ENCODE results near the gene SPATA25.

The SPATA25 gene

DNA sequence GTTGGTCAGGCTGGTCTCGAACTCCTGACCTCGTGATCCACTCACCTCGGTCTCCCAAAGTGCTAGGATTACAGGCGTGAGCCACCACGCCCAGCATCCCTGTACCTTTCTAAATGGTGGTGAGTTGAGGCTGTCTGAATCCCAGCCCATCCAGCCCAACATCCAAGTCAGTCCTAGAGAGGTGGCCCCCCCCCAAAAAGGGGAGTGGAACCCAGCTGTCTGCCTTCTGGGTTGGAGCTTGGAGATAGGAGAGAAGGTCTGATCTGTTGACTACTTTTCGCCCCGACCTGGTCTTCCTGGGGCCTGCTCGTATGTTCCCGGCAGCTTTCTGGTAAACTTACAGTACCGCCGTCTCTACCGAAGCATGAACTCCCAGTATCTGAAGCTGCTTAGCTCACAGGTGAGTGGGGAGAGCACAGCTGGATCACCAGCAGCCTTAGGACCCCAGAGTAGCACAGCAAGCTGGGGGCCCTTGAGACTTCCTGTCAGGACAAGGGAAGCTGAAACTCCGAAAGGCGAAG lies 9.3 kb upstream of the SPATA25 start:
- H3K36me3 ChIP-seq = peaks cover 70% of the 10 kb centered on the region
- no peaks in the 10 kb centered on the region for H3K27me3 ChIP-seq (ENCODE audit: insufficient read depth, low read depth, severe bottlenecking)
- H3K9me3 ChIP-seq (ENCODE audit: severe bottlenecking) = no peaks in the 10 kb centered on the region
- TF ChIP-seq, protein P1, sequence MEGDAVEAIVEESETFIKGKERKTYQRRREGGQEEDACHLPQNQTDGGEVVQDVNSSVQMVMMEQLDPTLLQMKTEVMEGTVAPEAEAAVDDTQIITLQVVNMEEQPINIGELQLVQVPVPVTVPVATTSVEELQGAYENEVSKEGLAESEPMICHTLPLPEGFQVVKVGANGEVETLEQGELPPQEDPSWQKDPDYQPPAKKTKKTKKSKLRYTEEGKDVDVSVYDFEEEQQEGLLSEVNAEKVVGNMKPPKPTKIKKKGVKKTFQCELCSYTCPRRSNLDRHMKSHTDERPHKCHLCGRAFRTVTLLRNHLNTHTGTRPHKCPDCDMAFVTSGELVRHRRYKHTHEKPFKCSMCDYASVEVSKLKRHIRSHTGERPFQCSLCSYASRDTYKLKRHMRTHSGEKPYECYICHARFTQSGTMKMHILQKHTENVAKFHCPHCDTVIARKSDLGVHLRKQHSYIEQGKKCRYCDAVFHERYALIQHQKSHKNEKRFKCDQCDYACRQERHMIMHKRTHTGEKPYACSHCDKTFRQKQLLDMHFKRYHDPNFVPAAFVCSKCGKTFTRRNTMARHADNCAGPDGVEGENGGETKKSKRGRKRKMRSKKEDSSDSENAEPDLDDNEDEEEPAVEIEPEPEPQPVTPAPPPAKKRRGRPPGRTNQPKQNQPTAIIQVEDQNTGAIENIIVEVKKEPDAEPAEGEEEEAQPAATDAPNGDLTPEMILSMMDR (IDR thresholded peaks at IDR 0.05; ENCODE audit: low read depth, low read length) = no peak
- H3K4me3 ChIP-seq (ENCODE audit: low read depth, low read length) = no peak overlapping the region
- H3K27ac ChIP-seq = no peak overlapping the region
- DNase-seq = no peak

DNA sequence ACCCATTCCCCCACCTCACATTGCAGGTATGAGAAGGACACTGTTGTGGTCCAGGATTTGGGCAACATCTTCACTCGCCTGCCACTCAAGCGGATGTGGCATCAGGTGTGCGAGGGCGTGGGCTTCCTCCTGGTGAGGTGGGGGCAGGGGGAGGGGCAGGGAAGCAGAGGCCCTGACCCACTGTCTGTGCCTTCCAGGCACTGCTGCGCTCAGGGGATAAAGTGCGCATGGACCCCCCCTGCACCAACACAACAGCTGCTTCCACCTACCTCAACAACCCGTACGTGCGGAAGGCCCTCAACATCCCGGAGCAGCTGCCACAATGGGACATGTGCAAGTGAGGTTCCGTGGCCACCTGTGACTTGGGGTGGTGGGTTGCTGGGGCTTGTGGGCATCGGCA lies 7.4 kb upstream of the SPATA25 start:
- Histone ChIP-seq H3K36me3 (peaks cover 56% of the 10 kb centered on the region), H3K27me3 (ENCODE audit: insufficient read depth, low read depth, severe bottlenecking) (no peaks in the 10 kb centered on the region), H3K4me3 (ENCODE audit: low read depth, low read length) (no peak overlapping the region), H3K9me3 (ENCODE audit: severe bottlenecking) (no peaks in the 10 kb centered on the region), H3K27ac (no peak overlapping the region)
- no peak for DNase-seq
- TF ChIP-seq, protein P1 (IDR thresholded peaks at IDR 0.05; ENCODE audit: low read depth, low read length) = no peak

DNA sequence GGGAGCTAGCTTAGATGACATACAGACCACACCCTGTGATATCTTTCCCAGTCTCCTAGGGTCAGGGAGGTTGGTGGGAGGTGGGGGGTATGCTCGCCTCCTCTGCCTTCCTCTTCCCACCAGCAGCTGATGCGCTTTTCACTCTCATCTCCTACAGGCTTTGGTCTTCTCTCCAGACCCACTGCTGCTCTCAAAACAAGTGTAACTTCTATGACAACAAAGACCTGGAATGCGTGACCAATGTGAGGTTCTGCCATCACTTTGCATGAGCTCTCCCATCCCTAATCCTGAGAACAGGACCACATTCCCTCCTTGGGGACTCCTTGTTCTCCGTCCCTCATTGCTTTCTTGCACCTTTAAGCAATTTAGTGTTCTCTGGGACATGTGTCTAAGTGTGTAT lies 6.4 kb upstream of the SPATA25 start:
- TF ChIP-seq, protein P1 (IDR thresholded peaks at IDR 0.05; ENCODE audit: low read depth, low read length) = no peak
- H3K36me3 ChIP-seq = peaks cover 52% of the 10 kb centered on the region
- no peaks in the 10 kb centered on the region for H3K9me3 ChIP-seq (ENCODE audit: severe bottlenecking)
- H3K27ac ChIP-seq = no peak overlapping the region
- no peak overlapping the region for H3K4me3 ChIP-seq (ENCODE audit: low read depth, low read length)
- H3K27me3 ChIP-seq (ENCODE audit: insufficient read depth, low read depth, severe bottlenecking) = no peaks in the 10 kb centered on the region
- no peak for DNase-seq

DNA sequence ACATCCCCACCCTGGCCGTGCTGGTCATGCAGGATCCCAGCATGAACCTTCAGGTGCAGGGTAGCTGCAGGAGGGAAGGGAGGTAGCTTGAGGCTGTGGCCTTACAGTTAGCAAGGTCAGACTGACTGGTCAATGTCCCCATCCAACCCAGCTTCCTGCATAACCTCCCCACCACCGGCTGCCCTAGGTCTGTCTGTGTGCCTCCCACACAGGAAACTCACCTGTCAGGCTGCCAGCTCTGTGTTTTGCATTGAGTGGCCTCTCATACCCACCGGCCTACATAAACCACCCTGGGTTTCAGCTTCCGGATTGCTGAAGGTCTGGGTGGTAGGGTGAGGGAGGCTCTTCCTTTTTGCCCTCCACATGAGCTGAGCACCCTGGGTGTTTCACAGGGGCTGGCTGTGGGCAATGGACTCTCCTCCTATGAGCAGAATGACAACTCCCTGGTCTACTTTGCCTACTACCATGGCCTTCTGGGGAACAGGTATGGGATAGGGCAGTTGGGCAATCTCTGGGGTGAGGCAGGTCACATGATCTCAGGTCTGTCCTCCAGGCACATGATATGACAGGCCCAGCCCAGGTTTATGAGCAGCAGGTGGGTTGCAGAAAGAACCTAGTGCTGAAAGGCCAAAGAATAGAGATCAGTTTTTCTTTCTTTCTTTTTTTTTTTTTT lies 5.5 kb upstream of the SPATA25 start:
- Histone ChIP-seq H3K36me3 (peaks cover 48% of the 10 kb centered on the region), H3K9me3 (ENCODE audit: severe bottlenecking) (no peaks in the 10 kb centered on the region), H3K4me3 (ENCODE audit: low read depth, low read length) (no peak overlapping the region), H3K27me3 (ENCODE audit: insufficient read depth, low read depth, severe bottlenecking) (no peaks in the 10 kb centered on the region), H3K27ac (no peak overlapping the region)
- TF ChIP-seq, protein P1 (IDR thresholded peaks at IDR 0.05; ENCODE audit: low read depth, low read length) = no peak
- DNase-seq = no peak

DNA sequence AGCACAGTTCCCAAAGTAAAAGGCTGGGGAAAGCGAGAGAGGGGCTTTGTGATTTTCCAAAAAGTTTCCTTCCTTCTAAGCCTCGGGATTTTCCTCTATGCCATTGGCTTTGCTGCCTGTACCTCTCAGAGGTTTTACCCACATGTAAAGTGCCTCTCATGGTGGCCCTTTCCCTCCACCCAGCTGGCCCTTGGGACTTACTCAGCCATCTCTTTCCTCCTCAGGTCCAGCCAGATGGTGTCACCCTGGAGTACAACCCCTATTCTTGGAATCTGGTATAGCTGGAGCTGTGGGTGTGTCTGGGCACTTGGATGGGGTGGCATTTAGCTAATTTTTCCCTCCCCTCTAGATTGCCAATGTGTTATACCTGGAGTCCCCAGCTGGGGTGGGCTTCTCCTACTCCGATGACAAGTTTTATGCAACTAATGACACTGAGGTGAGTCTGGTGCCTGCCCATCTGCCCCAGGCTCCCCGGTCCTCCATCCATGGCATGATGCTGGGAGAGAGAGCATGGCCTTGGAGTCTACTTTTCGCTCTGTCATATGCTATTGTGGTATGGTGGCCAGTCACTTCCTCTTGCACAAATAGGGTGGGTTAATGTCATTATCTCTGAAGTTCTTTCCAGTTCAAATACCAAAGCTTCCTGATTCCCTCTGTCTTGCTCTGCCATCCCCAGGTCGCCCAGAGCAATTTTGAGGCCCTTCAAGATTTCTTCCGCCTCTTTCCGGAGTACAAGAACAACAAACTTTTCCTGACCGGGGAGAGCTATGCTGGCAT lies 4.8 kb upstream of the SPATA25 start:
- H3K4me3 ChIP-seq (ENCODE audit: low read depth, low read length) = peak overlapping the region; percentile 60
- TF ChIP-seq, protein P1 (IDR thresholded peaks at IDR 0.05; ENCODE audit: low read depth, low read length) = 0 out of 2 replicates have a peak, but pooled peaks have one; percentile 13
- no peak overlapping the region; the same call in 1 of the 2 replicates for H3K27ac ChIP-seq
- DNase-seq = peak; percentile 35
- peaks cover 41% of the 10 kb centered on the region for H3K36me3 ChIP-seq
- no peaks in the 10 kb centered on the region for H3K27me3 ChIP-seq (ENCODE audit: insufficient read depth, low read depth, severe bottlenecking)
- no peaks in the 10 kb centered on the region for H3K9me3 ChIP-seq (ENCODE audit: severe bottlenecking)
